ENCODE measurements around the gene NEUROD4. TPM values are rescaled to one million over a fixed set of nuclear protein-coding genes. Genes with fewer than 3 reads are reported as not detected.
"Not testable (repeated sequence)": the region's sequence is repeated elsewhere in the genome, so short reads cannot be mapped to it uniquely, and the experiment has no call there.

NEUROD4 gene
- polyA plus RNA-seq, 1 of the 3 experiments (the other 2 are of a cell fraction) = not detected

DNA sequence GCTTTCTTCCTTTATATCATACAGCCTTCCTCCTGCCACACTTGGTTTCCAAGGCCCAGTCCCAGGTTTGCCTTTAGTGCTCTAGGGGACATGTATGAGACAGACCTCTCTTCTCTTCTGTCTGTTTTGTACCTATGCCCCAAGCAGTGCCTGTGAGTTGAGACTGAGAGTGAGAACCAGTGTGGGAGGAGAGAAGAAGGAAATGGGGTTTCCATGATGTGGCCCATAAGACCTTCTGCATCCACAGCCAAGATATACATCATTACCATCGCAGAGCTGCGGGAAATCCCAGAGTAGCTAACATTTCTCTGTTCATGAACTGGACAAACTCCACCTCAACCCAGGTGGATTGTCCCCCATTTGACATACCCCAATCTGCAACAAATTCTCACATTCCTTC, 38.0 kb upstream of the NEUROD4 start:
- Histone ChIP-seq H3K9me2 (no peaks in the 10 kb centered on the region), H2AFZ (ENCODE audit: low read depth) (no peak overlapping the region), H3K9ac (no peak overlapping the region), H3K4me1 (ENCODE audit: control insufficient read depth in 1 of 2, insufficient read depth in 2 of 2, low read depth in 1 of 2, low read length in 1 of 2) (no peaks in the 10 kb centered on the region), H3F3A (replicated peaks; ENCODE audit: insufficient read depth) (no peaks in the 10 kb centered on the region), H3K79me2 (ENCODE audit: insufficient read depth) (no peaks in the 10 kb centered on the region), H3K27ac (ENCODE audit: low read depth in 2 of 2, low read length in 1 of 2) (no peak overlapping the region), H3K27me3 (ENCODE audit: insufficient read depth) (peaks cover 2% of the 10 kb centered on the region; the same call in 1 of the 2 replicates), H3K4me2 (no peak overlapping the region), H4K20me1 (ENCODE audit: insufficient read depth) (no peaks in the 10 kb centered on the region), H3K9me3 (no peaks in the 10 kb centered on the region), H3K4me3 (ENCODE audit: low read depth in 2 of 2, low read length in 1 of 2) (no peak overlapping the region), H3K36me3 (replicated peaks in 1 of 2; ENCODE audit: control insufficient read depth in 1 of 2, insufficient read depth in 2 of 2, low read length in 1 of 2) (no peaks in the 10 kb centered on the region)
- no peak for DNase-seq
- 36% methylated on average over 2 of the region's 2 CpGs for WGBS (ENCODE audit: low lambda C conversion rate)
- TF ChIP-seq GATA2 (CRISPR knock-in tag; IDR thresholded peaks at IDR 0.05) (no peak), FOXM1 (IDR thresholded peaks at IDR 0.05; ENCODE audit: low read depth) (no peak), MXI1 (IDR thresholded peaks at IDR 0.05; ENCODE audit: low read depth, low read length) (no peak), TCF12 (IDR thresholded peaks at IDR 0.05) (no peak), NFIC (IDR thresholded peaks at IDR 0.05; ENCODE audit: borderline replicate concordance) (no peak), POLR2AphosphoS5 (IDR thresholded peaks at IDR 0.05; ENCODE audit: low read depth, low read length) (no peak), MEF2A (IDR thresholded peaks at IDR 0.05; ENCODE audit: borderline replicate concordance, low read depth) (no peak), NRF1 (IDR thresholded peaks at IDR 0.05; ENCODE audit: low read depth, low read length) (no peak), RXRA (IDR thresholded peaks at IDR 0.05; ENCODE audit: borderline replicate concordance, low read depth) (no peak)
- CTCF ChIA-PET = interaction anchor here (0.8 to 1.0 kb wide), 2 partner anchors 23 to 637 kb away, joined by 3 to 5 read pairs; no protein-coding TSS in a partner anchor
- POLR2A ChIA-PET = no interaction called here

DNA sequence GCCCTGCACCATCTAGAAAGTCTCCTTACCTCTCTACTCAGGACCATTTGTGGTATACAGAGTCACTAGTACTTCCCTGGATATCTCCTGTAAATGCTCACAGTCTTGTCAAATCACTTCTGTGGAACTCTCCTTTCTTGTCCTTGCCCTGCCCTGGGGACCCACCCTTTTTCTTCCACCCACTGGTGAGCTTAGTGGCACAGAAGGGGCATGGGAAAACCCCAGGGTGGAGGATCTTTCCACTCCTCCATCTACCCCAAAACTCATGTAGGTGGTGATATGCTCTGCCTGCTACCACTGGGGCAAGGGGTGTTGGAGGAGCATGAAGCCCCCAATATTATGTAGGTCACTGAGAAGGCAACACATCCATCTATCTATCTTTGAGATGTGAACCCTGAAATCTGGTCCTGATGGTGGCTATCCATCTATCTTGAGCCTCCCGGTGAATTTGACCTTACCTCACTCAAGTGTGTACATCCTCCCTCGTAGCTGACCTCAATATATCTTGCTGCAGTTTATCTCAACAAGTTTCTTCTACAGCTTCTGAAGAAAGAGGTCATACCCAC, 36.2 kb upstream of the NEUROD4 start:
- no peaks in the 10 kb centered on the region for H3K4me1 ChIP-seq (ENCODE audit: control insufficient read depth in 1 of 2, insufficient read depth in 2 of 2, low read depth in 1 of 2, low read length in 1 of 2)
- H3K9ac ChIP-seq = no peak overlapping the region
- DNase-seq = no peak
- no peak for TF ChIP-seq EZH2phosphoT487 (IDR thresholded peaks at IDR 0.05; ENCODE audit: borderline replicate concordance, low read depth)
- H3K27ac ChIP-seq (ENCODE audit: low read depth in 2 of 2, low read length in 1 of 2) = no peak overlapping the region
- H2AFZ ChIP-seq (ENCODE audit: low read depth) = no peak overlapping the region
- H3F3A ChIP-seq (replicated peaks; ENCODE audit: insufficient read depth) = no peaks in the 10 kb centered on the region
- no peaks in the 10 kb centered on the region for H4K20me1 ChIP-seq (ENCODE audit: insufficient read depth)
- no peak overlapping the region for H3K4me3 ChIP-seq (ENCODE audit: low read depth in 2 of 2, low read length in 1 of 2)
- no peaks in the 10 kb centered on the region for H3K9me3 ChIP-seq
- no peak overlapping the region for H3K4me2 ChIP-seq
- ChIA-PET CTCF (interaction anchor here (1.9 kb wide), 1 partner anchor 10 kb away, joined by 14 read pairs; no protein-coding TSS in a partner anchor), POLR2A (no interaction called here)
- H3K36me3 ChIP-seq (replicated peaks in 1 of 2; ENCODE audit: control insufficient read depth in 1 of 2, insufficient read depth in 2 of 2, low read length in 1 of 2) = no peaks in the 10 kb centered on the region
- H3K27me3 ChIP-seq (ENCODE audit: insufficient read depth) = no peaks in the 10 kb centered on the region; the same call in 1 of the 2 replicates
- no peaks in the 10 kb centered on the region for H3K79me2 ChIP-seq (ENCODE audit: insufficient read depth)
- H3K9me2 ChIP-seq = no peaks in the 10 kb centered on the region
- 13% methylated on average over 2 of the region's 2 CpGs for WGBS (ENCODE audit: low lambda C conversion rate)

DNA sequence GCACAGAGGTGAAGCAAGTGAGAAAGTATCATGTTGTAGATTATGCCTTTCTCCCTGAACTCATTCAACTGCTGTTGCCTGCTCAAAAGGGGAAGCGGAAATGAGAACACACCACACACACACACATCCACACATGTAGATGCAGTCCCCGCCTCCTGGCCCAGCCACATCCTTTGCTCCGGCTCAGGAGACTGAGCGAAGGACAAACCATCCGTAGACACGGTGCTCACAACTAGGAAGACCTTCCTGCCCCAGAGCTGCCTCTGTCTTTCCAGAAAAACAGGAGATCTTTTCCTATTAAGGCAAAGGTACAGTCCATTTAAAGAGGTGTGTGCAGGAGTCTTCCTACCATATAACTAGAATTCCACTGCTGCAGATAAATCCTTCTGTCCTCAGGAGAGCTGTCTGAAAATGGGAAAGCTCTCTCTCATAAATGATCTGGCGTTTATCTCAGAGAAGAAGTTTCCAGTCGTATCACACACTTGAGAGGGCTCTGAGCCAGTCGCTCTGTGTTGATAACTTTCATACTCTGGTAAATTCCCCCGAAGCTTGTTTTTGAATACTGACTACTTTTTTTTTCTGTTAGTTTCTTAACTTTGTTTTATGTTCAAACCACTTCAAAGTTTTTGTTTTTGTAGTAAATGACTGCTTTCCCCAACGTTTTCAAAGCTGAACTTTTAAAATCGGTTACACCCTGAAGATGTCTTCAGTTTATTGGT, 35.0 kb upstream of the NEUROD4 start, which contains the start of gene TESPA1:
Gene TESPA1, minus strand, starts transcription at position 105 of the 719 bp plus-strand sequence. CDS start 10,200 bp downstream, outside the sequence.
- Histone ChIP-seq H3K9me2 (no peaks in the 10 kb centered on the region), H3F3A (replicated peaks; ENCODE audit: insufficient read depth) (no peaks in the 10 kb centered on the region), H3K4me3 (ENCODE audit: low read depth in 2 of 2, low read length in 1 of 2) (no peak within 1 kb of the TSS), H3K36me3 (replicated peaks in 1 of 2; ENCODE audit: control insufficient read depth in 1 of 2, insufficient read depth in 2 of 2, low read length in 1 of 2) (no peaks in the 10 kb centered on the region), H3K4me1 (ENCODE audit: control insufficient read depth in 1 of 2, insufficient read depth in 2 of 2, low read depth in 1 of 2, low read length in 1 of 2) (no peaks in the 10 kb centered on the region), H2AFZ (ENCODE audit: low read depth) (no peak within 1 kb of the TSS), H4K20me1 (ENCODE audit: insufficient read depth) (no peaks in the 10 kb centered on the region), H3K79me2 (ENCODE audit: insufficient read depth) (no peaks in the 10 kb centered on the region), H3K27ac (ENCODE audit: low read depth in 2 of 2, low read length in 1 of 2) (no peak within 1 kb of the TSS), H3K27me3 (ENCODE audit: insufficient read depth) (no peaks in the 10 kb centered on the region; the same call in 1 of the 2 replicates), H3K4me2 (no peak within 1 kb of the TSS), H3K9me3 (no peaks in the 10 kb centered on the region), H3K9ac (no peak within 1 kb of the TSS)
- no peak for DNase-seq
- ChIA-PET POLR2A (no interaction called here), CTCF (interaction anchor here (1.0 to 2.1 kb wide), 3 partner anchors 8 to 84 kb away, joined by 3 to 10 read pairs (median 5); no protein-coding TSS in a partner anchor)
- 10% methylated on average over 11 of the region's 12 CpGs for WGBS (ENCODE audit: low lambda C conversion rate)
- TF ChIP-seq GABPA (IDR thresholded peaks at IDR 0.05; ENCODE audit: low read depth) (peak; percentile 26; the same call in 1 of the 2 replicates), RAD21 (IDR thresholded peaks at IDR 0.05; ENCODE audit: low read length) (no peak)

DNA sequence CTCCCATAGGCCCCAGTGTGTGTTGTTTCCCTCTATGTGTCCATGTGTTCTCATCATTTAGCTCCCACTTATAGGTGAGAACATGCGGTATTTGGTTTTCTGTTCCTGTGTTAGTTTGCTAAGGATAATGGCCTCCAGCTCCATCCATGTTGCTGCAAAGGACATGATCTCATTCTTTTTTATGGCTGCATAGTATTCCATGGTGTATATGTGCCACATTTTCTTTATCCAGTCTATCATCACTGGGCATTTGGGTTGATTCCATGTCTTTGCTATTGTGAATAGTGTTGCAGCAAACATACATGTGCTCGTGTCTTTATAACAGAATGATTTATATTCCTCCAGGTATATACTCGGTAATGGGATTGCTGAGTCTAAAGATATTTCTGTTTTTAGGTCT, 33.0 kb upstream of the NEUROD4 start:
- POLR2A ChIA-PET; H3K36me3 ChIP-seq (replicated peaks in 1 of 2; ENCODE audit: control insufficient read depth in 1 of 2, insufficient read depth in 2 of 2, low read length in 1 of 2); H3F3A ChIP-seq (replicated peaks; ENCODE audit: insufficient read depth); DNase-seq; H3K9me3 ChIP-seq; H3K79me2 ChIP-seq (ENCODE audit: insufficient read depth); H2AFZ ChIP-seq (ENCODE audit: low read depth); H3K4me3 ChIP-seq (ENCODE audit: low read depth in 2 of 2, low read length in 1 of 2); H3K27me3 ChIP-seq (ENCODE audit: insufficient read depth); H3K9me2 ChIP-seq; H3K4me2 ChIP-seq; H3K4me1 ChIP-seq (ENCODE audit: control insufficient read depth in 1 of 2, insufficient read depth in 2 of 2, low read depth in 1 of 2, low read length in 1 of 2); H4K20me1 ChIP-seq (ENCODE audit: insufficient read depth); H3K9ac ChIP-seq; H3K27ac ChIP-seq (ENCODE audit: low read depth in 2 of 2, low read length in 1 of 2): not testable (repeated sequence)
- 9% methylated on average over 3 of the region's 3 CpGs for WGBS (ENCODE audit: low lambda C conversion rate)
- CTCF ChIA-PET = interaction anchor here (0.9 to 1.4 kb wide), 3 partner anchors 28 to 262 kb away, joined by 4 to 5 read pairs (median 4); no protein-coding TSS in a partner anchor

All from SK-N-SH (cell line).